Measurements from ENCODE around the gene GVQW3.
"Not testable (repeated sequence)": the region's sequence is repeated elsewhere in the genome, so short reads cannot be mapped to it uniquely, and the experiment has no call there.

The GVQW3 gene

DNA sequence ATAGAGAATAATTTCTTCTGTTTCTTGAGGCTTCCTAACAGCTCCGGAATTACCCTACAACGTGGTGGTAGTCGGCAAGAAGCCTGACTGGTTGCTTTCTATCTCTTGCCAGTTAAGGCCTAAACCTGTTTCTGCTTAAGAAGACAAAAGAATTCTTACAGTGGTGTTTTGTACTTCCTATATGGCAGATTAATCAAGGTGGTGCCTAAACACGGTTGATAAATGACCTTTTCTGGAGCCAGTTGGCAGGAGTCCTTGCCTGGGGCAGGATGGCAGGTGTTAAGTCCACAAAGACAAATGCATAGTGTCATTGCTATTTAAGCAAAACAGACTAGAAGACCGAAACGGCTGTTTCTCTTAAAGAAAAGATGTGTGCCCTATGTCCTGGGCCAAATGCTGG, 9.9 kb downstream of the GVQW3 start:
- DNase-seq = no peak

DNA sequence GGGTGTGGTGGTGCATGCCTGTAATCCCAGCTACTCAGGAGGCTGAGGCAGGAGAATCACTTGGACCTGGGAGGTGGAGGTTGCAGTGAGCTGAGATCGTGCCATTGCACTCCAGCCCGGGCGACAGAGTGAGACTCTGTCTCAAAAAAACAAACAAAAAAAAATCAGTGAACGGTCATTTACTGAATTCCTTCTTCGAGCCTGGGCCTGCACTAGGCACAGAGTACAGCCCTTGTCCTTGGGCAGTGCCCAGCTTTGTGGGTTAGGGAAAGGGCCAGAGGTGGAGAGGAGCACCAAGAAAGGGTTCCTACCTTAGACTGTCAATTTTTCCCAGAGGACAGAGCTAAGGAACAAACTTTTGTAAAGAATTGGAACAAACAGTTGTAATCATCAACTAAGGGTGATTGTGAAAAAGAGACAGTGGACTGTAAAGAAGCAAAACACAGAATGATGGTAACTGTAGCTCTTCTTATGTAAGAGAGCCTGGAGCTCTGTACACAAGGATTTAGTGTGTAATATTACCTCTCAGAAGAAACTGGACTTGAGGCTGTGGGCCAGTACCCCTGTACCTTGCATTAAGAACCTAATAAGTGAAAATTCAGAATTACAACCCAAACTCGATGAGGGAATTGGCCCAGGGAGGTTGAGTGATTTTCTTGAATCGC, 10.8 kb downstream of the GVQW3 start:
- no peak for DNase-seq

DNA sequence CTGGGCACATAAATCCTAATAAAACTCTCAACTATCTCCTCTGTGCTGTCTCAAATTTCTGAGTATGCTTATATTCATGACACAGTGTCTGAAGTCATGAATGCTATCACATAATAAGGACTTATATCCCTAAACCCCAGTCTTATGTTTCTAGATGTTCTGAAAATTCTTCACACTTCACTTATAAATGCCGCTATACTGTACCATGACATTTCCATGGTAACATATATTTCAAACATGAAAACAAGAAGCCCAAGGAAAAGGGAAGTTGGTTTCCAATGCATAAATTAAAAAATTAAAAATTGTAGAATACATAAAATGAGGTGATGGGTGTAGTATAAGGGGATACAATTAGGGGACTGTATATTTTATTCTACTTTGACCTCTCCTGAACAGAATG, 11.7 kb downstream of the GVQW3 start:
- no peak for DNase-seq

DNA sequence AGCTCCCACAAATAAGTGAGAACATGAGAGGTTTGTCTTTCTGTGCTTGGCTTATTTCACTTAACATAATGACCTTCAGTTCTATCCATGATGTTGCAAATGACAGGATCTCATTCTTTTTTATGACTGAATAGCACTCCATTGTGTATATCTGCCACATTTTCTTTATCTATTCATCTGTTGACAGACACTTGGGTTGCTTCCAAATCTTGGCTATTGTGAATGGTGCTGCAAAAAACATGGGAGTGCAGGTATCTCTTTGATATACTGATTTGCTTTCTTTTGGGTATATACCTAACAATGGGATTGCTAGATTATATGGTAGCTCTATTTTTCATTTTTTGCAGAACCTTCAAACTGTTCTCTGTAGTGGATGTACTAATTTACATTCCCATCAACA, 13.3 kb downstream of the GVQW3 start:
- no peak for DNase-seq

DNA sequence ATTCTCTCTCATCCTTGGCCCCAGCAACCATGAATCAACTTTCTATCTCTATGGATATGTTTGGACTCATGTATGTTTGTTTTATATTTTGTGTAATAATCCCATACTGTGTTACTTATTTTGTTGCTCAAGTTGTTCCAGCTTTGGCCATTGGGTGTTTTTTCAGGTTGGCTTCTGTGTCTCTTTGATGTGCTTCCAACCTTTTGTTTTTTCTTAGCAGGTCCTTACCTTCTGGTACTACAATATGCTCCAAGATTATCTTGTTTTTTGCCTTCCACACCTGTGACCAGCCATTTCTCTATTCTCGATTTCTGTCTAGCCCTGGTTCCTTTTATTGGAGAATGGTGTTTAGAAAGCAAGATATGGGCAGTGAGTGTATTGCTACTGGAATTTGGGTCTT, 14.2 kb downstream of the GVQW3 start:
- DNase-seq = no peak

DNA sequence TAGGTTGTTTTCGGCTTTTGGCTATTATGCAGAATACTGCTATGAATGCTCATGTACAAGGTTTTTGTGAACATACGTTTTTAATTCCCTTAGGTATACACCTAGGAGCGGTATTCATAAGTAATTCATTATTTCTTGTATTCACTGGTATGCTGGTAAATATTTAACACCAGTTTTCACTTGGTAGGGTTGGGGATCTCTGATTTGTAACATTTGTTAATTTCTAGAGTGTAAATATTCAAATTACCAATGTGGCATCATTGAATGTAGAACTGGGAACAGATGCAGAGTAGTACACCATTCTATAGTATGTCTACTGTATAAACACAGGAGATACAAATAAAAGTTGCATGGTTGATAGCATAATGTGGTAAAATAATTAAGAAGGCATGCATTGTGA, 16.3 kb downstream of the GVQW3 start:
- DNase-seq = no peak

DNA sequence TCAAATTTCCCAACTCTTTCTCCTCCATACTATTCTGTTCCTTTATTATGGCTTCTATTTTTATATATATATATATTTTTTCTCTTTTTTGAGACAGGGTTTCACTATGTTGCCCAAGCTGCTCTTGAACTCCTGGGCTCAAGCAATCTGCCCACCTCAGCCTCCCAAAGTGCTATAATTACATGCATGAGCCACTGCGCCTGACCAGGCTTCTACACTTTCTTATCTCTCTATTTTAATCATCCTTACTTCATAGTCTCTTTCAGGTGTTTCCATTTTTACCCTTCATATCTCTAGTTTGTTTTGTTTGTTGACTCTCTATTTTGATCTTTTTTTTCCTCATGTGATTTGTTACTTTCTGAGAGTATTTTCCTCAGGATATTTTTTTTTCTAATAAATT, 19.8 kb downstream of the GVQW3 start:
- no peak for DNase-seq

DNA sequence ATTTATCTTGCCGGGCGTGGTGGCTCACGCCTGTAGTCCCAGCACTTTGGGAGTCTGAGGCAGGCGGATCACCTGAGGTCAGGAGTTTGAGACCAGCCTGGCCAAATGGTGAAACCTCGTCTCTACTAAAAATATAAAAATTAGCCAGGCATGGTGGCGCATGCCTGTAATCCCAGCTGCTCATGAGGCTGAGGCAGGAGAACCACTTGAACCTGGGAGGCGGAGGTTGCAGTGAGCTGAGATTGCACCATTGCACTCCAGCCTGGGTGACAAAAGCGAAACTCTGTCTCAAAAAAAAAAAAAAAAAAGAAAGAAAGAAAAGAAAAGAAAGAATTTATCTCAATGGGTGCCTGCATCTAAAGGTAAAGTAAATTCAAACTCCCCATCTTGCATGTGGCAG, 20.4 kb downstream of the GVQW3 start:
- not testable (repeated sequence) for DNase-seq

DNA sequence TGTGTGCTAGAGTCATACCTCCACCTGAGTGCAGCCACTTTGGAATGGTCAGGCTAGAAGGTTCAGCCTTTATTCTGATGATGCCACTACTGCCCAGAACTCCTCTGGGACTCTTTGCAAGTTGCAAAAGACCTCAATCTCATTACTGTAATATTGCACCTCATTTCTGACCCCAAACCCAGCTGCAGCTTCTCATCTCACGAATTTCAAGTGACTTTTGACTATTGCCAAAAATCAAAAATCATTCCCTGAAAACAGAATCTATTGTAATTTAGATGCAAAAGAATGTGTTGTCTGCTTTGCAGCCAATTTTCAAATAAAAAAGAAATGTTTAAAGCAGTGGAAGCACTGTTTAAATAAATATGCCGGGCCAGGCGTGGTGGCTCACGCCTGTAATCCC, 25.2 kb downstream of the GVQW3 start:
- DNase-seq = no peak

DNA sequence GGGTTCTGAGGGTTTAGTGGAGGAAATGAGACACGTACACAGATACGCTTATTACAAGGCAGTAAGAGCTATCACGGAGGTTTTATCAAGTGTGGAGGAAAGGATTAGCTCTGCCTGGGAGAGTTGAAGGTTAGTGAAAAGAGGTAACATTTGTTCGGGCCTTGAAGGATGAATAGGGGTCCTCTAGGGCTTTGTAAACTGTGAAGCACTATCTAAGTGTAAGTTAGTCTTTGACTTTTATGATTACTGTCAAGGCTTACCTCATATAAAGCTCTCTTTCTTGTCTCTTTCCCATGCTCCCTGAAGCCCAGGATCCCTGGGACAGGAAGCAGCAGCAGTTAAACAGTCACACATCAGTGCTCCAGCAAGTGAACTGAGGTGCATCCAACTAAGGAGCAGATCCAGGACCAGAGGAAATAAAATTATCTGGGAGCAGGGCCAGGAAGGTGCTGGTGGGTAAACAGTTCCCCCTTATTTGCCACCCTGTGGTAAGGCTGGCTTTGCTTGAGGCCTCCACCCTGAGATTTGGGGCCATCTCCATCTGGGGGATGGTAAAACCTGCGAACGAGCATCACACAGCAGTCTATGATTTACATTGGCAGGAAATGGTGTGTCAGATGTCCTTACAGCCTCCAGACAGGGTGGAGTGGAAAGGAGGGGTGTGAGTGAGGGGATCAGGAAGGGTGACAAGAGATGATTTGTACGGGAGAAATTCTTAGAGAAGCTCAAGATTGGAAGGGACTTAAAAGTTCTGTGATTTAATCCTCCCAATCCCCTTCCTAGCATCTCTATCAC, 27.2 kb downstream of the GVQW3 start:
- DNase-seq = peak; percentile 4

DNA sequence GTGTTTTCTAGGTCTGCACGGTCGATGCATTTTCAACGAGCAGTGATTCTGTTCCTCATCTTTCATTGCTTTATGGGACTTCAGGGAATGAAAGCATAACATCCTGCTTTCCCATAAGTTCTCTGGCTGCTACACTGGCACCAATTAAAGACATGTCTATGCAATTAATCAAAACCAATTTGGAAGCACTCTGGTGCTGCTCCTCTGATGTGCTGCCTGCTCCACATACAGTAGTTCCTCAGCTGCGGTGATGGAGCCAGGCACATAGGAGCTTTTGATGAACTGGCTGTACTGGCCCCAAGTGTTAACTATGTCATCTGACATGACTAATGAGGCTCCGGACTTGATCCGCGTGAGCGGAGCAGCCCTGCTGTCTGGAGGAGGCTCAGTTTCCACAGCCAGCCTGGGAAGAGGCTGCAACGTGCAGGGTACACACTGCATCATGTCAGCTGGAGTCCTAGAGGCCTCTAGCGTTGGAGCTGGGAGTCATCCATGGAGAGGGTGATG, 29.8 kb downstream of the GVQW3 start:
- no peak for DNase-seq

DNA sequence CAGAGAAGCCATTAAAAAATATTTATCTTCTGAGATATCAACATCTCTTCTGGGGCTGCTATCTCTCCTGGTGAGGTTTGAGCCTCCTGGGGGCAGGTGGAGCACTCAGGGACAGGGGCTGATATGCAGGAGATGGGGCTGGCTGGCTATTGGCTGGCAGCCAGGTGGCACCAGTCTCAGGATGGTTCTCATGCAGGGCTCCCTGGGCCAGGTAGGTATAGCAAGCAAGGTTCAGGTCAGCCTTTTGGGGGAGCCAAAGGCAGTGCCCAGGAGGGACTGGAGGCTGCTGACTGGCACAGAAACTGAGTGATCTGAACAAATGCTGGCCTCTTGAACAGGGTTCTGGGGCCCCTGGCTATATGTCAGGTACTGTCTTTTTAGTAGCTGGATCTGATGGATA, 34.0 kb downstream of the GVQW3 start:
- DNase-seq = no peak

DNA sequence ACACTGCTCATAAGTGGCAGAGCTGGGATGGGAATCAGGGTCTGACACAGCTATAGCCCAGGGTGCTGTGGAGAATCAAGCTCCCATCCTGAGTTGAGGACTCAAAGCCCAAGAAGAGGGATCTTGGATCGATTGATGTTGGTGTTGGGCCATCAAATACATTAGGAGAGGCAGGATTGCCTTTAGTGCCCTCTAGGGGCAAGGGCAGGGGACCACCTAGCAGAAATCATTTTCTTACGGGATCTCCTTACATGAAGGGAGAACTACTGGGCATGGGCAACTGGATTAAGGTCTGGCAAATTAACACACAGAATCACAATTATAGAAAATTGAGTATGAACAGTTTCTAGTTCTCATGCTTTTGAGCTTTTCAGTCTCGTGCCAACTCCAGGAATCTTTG, 38.8 kb downstream of the GVQW3 start:
- peak; percentile 17 for DNase-seq

DNA sequence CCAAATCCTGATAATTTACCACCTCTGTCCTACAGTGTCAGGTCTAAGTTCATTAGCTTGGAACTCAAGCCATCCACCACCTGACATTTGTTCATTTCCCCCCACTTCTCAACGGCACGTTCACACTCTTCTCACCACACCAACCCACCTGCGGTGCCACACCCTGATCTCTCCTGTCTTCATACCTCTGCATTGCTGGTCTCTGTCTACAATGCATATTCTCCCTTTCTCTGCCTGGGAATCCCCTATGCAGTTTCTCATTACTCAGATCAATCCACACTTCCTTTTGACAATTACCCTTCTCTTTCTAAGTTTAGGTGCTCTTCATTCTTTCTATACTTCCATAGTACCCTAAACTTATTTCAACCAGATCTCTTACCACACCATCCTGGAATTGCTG, 43.3 kb downstream of the GVQW3 start:
- DNase-seq = no peak

DNA sequence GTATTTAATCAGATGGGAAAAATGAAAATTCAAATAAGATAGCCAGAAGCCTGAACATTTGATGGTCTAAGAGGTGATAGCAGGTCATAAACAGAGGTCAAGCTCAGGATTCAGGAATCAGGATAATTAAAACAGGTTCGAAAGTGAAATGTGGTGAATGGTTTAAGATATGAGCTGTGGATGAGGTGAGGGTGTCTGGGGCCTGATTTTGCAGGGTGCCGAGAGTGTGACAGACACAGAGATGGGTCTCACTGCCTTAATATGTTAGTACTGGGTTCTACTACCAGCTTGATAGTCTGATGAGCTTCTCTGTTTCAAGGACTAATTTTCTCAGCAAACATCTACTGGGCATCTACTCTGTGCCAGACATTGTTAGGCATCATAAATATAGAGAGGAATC, 43.8 kb downstream of the GVQW3 start:
- no peak for DNase-seq

DNA sequence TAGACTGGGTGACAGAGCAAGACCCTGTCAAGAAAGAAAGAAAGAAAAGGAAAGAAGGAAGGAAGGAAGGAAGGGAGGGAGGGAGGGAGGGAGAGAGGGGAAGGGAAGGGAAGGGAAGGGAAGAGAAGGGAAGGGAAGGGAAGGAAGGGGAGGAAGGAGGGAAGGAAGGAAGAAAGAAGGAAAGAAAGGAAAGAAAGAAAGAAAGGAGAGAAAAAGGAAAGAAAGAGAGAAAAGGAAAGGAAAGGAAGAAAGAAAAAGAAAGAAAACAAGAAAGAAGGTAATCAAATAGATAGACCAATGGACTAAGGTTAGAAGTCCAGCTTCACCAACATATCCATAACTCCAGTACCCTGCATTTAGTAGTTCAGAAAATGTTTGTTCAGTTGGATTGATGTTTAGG, 45.5 kb downstream of the GVQW3 start:
- DNase-seq = no peak

DNA sequence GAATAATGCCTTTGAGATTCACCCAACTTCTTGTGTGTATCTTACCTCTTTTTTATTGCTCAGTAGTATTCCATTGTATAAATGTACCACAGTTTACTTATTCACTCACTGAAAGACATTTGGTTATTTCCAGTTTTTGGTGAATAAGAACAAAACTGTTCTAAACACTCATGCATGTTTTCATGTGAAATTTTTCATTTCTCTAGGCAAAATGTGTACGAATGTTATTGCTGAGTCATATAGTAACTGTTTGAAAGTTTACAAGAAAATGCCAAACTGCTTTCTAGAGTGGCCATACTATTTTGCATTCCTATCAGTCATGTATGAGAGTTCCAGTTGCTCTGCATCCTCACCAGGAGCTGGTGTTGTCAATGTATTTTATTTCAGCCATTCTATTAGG, 54.9 kb downstream of the GVQW3 start:
- no peak for DNase-seq

DNA sequence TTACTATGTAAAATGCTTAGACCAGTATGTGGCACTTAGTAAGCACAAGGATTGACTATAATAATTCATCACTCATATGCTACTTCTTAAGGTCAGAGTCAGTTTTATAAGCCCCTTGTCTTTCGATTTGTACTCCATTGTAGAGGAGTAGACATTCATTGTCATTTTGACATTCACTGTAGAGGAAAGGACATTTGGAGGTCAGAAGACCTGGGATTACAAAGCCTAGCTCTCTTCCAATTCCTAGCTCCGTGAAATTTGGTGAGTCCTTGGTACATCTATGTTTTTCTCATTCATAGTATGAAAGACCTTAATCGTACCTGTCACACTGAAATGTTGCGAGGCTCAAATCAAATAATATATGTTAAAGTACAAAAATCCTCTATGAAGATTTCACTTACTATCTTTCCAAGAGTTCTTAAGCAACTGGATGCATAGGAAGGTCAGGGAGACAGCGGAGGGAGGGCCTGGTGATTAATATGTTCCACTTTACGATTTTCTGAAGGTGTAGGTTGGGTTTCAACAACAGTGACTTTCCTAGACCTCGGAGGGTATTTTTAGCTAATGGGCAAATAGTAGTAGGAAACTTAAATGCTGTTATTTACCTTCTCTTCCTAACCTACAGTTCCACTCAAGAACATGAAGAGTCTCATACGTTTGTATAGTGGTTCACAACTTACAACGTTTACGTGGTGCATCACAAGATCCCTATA, 62.3 kb downstream of the GVQW3 start:
- DNase-seq = no peak

DNA sequence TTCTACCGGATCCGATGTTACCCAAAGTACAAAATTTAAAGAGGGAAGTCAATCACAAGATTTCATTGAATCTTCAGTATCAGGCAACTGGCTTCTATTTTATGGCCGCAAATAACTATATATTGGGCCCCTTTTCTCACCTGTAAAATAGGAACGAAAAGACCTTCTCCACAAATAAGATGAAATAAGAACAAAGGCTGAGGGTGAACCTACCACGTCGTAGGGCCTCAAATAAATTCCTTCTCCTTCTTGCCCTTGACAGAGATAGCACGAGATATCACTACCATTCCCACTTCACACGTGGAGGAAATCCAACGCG, 62.9 kb downstream of the GVQW3 start:
- DNase-seq = no peak

DNA sequence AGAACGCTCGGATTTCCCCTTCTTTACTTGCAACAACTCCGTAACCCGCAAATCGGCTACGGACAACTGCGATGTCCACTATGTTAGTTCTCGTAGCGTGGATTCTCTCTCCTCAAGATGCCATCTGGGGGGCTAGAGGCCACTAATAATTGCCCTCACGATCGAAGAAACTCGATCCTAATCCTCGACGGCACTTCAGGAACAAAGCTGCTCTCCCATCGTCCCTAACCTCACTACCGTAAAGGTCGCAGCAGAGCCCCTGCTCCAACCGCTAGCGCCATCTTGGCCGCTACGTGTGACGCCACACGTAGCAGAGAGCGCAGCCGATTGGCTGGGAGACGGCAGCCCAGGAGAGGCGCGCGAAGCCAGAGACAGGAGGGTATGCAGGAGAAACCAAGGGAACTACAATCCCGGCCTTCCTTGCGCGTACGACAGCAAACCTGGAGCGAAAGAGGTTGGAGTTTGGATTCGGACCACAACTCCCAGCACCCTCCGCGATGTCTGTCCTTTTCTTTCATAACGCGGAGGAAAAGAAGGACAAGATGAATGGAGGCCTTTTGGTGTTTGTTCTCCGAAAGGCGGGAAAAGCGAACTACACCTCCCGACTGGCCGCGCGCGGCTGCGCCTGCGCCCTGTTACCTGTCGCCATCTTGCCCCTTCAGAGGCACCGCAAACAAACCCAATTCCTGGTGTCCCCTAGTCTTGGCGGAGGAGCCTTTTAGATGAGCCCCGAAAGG, 63.4 kb downstream of the GVQW3 start, which contains the start of gene EMSY:
TSS of gene EMSY (plus strand) at position 635 of the 737 bp plus-strand sequence. CDS start 1,921 bp downstream, outside the sequence.
- peak; percentile 97 for DNase-seq

DNA sequence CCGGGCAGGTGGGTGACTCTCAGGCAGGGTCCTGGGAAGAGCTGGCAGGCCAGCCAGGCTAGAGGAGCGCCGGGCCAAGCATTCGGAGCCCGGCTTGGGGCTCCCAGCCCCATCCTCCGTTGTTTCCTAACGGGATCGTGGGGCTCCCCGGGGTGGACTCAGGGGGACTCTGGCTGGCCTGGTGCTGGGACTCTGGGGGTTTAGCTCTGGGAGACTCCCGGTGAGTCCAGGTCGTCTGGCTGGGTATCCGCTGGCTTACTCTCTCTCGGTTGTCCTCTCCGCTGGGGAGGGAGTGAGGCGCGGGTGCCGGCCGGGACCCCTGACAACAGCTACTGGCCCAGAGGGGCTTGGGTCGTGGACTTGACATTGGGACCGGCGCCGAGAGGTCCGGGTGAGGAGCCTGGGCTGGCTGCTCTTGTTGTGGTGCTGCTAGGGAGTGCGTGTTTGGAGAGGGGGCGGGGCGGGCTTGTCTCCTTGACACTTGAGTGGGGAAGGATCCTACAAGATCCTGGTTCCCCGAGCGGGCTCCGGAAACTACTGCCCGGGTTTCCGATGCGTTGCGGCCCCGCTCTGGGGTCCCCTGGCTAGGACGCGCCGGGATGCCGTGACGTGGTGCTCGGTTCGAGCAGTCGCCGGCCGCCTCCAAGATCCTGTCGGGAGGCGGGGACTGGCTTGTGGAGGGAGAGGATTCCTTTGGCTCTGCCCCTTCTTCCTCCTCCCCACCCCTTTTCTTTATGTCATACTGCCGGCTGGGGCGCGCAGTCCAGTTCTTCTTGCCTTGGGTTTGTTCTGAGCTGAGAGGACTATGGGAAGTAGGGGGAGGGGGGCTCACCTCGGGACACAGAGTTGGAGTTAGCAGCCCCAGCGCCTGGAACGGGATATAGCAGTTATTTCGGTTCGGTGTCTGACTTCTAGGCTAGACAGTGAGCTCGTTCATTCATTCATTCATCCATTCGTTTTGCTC, 64.3 kb downstream of the GVQW3 start:
- DNase-seq = peak; percentile 21

DNA sequence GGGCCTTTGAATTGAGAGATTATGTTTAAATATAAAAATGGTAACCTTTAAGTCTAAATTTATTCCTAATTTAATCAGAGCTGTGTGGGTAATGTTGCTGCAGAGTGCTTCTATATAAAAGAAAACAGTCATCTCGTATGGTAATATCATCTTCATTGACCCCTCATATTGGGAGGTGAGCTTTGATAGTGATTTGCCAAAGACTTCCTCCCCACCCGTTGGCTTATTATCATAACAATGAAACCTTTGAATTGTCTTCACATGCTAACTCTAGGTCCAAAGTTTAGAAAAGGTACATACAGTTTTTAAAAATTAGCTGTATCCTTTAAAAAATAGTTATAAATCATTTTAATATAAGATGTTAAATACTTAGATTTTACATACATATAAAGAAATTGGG, 67.4 kb downstream of the GVQW3 start:
- DNase-seq = no peak

All from NCI-H1694 (cell line).